H1 (cell line): ENCODE measurements around the gene ECSIT.

ENCODE experiments used
- BACH1 ChIP-seq: IDR thresholded peaks from 2 replicates; pipeline ENCODE4 v1.6.1; 2012; ENCODE audit warnings: low read length, improper control_type of control experiment
- CEBPB ChIP-seq: IDR thresholded peaks from 2 replicates; pipeline ENCODE4 v1.6.1; 2012; ENCODE audit warnings: low read depth, low read length
- EGR1 ChIP-seq: IDR thresholded peaks from 2 replicates; pipeline ENCODE4 v1.6.1; 2011; ENCODE audit warnings: low read depth, low read length, borderline replicate concordance
- EZH2 ChIP-seq: fragments of 200-600 bp; sonication (generic); IDR thresholded peaks from 2 replicates; pipeline ENCODE4 v1.7.1; 2012; ENCODE audit warnings: low read depth, mild to moderate bottlenecking, moderate library complexity, low read length, inconsistent platforms; ENCODE audit not compliant: severe bottlenecking
- JUND ChIP-seq: IDR thresholded peaks from 2 replicates; pipeline ENCODE4 v1.6.1; 2011; ENCODE audit warnings: mild to moderate bottlenecking, improper control_type of control experiment, low read length
- NANOG ChIP-seq: IDR thresholded peaks from 2 replicates; pipeline ENCODE4 v1.6.1; 2011; ENCODE audit warnings: low read length, low read depth, mild to moderate bottlenecking, inconsistent platforms; ENCODE audit not compliant: insufficient read depth, poor library complexity, severe bottlenecking
- NRF1 ChIP-seq: IDR thresholded peaks from 2 replicates; pipeline ENCODE4 v1.6.1; 2011; ENCODE audit warnings: mild to moderate bottlenecking, low read depth, low read length, improper control_type of control experiment
- POLR2A ChIP-seq, 2 experiments: IDR thresholded peaks; 1 replicate in 1 of 2; 2 replicates in 1 of 2; pipeline ENCODE4 v1.6.1; 2011; ENCODE audit warnings: low read depth in 2 of 2, low read length in 2 of 2, mild to moderate bottlenecking in 2 of 2; ENCODE audit errors: control extremely low read depth in 1 of 2
- POLR2AphosphoS5 ChIP-seq: IDR thresholded peaks from 2 replicates; pipeline ENCODE4 v1.6.1; 2011; ENCODE audit warnings: low read depth, low read length
- RAD21 ChIP-seq, 2 experiments: IDR thresholded peaks in 1 of 2; conservative IDR thresholded peaks in 1 of 2; 2 replicates each; pipeline ENCODE4 v1.6.1; 2011; ENCODE audit warnings: low read depth in 2 of 2, low read length in 2 of 2, improper control_type of control experiment in 1 of 2, inconsistent platforms in 1 of 2, mild to moderate bottlenecking in 1 of 2, moderate library complexity in 1 of 2
- RNF2 ChIP-seq: fragments of 200-900, 300-1000 bp; sonication (generic); IDR thresholded peaks from 2 replicates; pipeline ENCODE4 v1.7.1; 2016; ENCODE audit warnings: borderline replicate concordance, low read depth, mild to moderate bottlenecking, antibody characterized with exemption, low read length; ENCODE audit not compliant: poor library complexity, severe bottlenecking; ENCODE audit errors: missing control alignments
- TAF1 ChIP-seq: IDR thresholded peaks from 2 replicates; pipeline ENCODE4 v1.6.1; 2011; ENCODE audit warnings: mild to moderate bottlenecking, low read depth, low read length
- ZNF274 ChIP-seq: IDR thresholded peaks from 2 replicates; pipeline ENCODE4 v1.7.0; 2012; ENCODE audit warnings: low read length, borderline replicate concordance; ENCODE audit errors: extremely low read depth
- TF ChIP-seq, protein P1 (sequence below), 3 experiments: IDR thresholded peaks; 1 replicate in 2 of 3; 2 replicates in 1 of 3; pipeline versions ENCODE4 v1.5.1 to v1.6.1; 2011; ENCODE audit warnings: low read length in 3 of 3, mild to moderate bottlenecking in 3 of 3, inconsistent platforms in 2 of 3, low read depth in 1 of 3, moderate library complexity in 1 of 3; ENCODE audit not compliant: insufficient read depth in 1 of 3; ENCODE audit errors: control extremely low read depth in 1 of 3

DNA sequence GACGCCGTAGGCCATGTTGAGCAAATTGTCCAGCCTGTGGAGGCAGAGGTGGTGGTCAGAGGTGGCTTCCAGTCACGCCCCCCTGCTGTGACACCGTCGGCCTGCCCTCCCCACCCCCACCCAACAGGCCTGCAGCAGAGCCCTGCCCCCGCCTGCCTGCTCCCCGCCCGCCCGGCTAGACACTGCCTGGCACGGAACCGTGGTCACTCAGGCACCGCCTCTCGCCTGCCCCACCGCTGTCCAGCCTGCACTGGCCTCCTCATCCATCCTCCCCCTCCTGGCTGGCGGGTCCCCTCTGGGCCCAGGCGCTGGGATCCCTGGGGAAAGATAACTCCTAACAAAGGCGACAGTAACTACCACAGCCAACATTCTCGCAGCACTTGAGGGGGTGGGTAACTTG lies 71.8 kb downstream of the ECSIT start:
- no peak for TF ChIP-seq POLR2A (IDR thresholded peaks at IDR 0.05; ENCODE audit: control extremely low read depth in 1 of 2, low read depth in 2 of 2, low read length in 2 of 2)
- no peak for TF ChIP-seq NRF1
- TF ChIP-seq EGR1: no peak
- TF ChIP-seq, protein P1, sequence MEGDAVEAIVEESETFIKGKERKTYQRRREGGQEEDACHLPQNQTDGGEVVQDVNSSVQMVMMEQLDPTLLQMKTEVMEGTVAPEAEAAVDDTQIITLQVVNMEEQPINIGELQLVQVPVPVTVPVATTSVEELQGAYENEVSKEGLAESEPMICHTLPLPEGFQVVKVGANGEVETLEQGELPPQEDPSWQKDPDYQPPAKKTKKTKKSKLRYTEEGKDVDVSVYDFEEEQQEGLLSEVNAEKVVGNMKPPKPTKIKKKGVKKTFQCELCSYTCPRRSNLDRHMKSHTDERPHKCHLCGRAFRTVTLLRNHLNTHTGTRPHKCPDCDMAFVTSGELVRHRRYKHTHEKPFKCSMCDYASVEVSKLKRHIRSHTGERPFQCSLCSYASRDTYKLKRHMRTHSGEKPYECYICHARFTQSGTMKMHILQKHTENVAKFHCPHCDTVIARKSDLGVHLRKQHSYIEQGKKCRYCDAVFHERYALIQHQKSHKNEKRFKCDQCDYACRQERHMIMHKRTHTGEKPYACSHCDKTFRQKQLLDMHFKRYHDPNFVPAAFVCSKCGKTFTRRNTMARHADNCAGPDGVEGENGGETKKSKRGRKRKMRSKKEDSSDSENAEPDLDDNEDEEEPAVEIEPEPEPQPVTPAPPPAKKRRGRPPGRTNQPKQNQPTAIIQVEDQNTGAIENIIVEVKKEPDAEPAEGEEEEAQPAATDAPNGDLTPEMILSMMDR (IDR thresholded peaks at IDR 0.05; ENCODE audit: control extremely low read depth in 1 of 3, insufficient read depth in 1 of 3, low read depth in 1 of 3, low read length in 3 of 3): no peak
- no peak for TF ChIP-seq EZH2
- TF ChIP-seq RNF2: no peak
- TF ChIP-seq TAF1: no peak
- no peak for TF ChIP-seq CEBPB
- no peak for TF ChIP-seq ZNF274
- TF ChIP-seq BACH1: no peak
- no peak for TF ChIP-seq NANOG
- TF ChIP-seq JUND: no peak
- no peak for TF ChIP-seq RAD21 (IDR thresholded peaks at IDR 0.05 in 1 of 2, conservative IDR thresholded peaks at IDR 0.05 in 1 of 2; ENCODE audit: low read depth in 2 of 2, low read length in 2 of 2)
- TF ChIP-seq POLR2AphosphoS5: no peak
